Measurements from ENCODE around the gene ADGRE3. TPM values are rescaled to one million over a fixed set of nuclear protein-coding genes. Genes with fewer than 3 reads are reported as not detected.
"Not testable (repeated sequence)": the region's sequence is repeated elsewhere in the genome, so short reads cannot be mapped to it uniquely, and the experiment has no call there.

The ADGRE3 gene
- total RNA-seq, 1 donor from 2014 or later = not detected

GRCh38 chr19:14599548-14600147, 75.0 kb downstream of the ADGRE3 start:
- H3K36me3 Mint-ChIP-seq = no peaks in the 10 kb centered on the region
- TF ChIP-seq, protein P1, sequence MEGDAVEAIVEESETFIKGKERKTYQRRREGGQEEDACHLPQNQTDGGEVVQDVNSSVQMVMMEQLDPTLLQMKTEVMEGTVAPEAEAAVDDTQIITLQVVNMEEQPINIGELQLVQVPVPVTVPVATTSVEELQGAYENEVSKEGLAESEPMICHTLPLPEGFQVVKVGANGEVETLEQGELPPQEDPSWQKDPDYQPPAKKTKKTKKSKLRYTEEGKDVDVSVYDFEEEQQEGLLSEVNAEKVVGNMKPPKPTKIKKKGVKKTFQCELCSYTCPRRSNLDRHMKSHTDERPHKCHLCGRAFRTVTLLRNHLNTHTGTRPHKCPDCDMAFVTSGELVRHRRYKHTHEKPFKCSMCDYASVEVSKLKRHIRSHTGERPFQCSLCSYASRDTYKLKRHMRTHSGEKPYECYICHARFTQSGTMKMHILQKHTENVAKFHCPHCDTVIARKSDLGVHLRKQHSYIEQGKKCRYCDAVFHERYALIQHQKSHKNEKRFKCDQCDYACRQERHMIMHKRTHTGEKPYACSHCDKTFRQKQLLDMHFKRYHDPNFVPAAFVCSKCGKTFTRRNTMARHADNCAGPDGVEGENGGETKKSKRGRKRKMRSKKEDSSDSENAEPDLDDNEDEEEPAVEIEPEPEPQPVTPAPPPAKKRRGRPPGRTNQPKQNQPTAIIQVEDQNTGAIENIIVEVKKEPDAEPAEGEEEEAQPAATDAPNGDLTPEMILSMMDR (IDR thresholded peaks at IDR 0.05; ENCODE audit: unreplicated experiment) = no peak
- peaks cover 46% of the 10 kb centered on the region for H3K9me3 Mint-ChIP-seq
- no peak overlapping the region for H3K27ac Mint-ChIP-seq
- no peak for DNase-seq (ENCODE audit: low spot score in 2 of 2, unreplicated experiment in 2 of 2)
- no peak overlapping the region for H3K4me3 Mint-ChIP-seq
- no peaks in the 10 kb centered on the region for H3K27me3 Mint-ChIP-seq (ENCODE audit: low read depth)
- no peaks in the 10 kb centered on the region for H3K4me1 Mint-ChIP-seq

GRCh38 chr19:14595558-14595957, 79.1 kb downstream of the ADGRE3 start:
- Mint-ChIP-seq H3K36me3 (no peaks in the 10 kb centered on the region), H3K9me3 (peaks cover 36% of the 10 kb centered on the region), H3K4me3 (no peak overlapping the region), H3K27ac (no peak overlapping the region), H3K4me1 (no peaks in the 10 kb centered on the region), H3K27me3 (ENCODE audit: low read depth) (no peaks in the 10 kb centered on the region)
- no peak for DNase-seq (ENCODE audit: low spot score in 2 of 2, unreplicated experiment in 2 of 2)
- TF ChIP-seq, protein P1 (IDR thresholded peaks at IDR 0.05; ENCODE audit: unreplicated experiment) = no peak

DNA sequence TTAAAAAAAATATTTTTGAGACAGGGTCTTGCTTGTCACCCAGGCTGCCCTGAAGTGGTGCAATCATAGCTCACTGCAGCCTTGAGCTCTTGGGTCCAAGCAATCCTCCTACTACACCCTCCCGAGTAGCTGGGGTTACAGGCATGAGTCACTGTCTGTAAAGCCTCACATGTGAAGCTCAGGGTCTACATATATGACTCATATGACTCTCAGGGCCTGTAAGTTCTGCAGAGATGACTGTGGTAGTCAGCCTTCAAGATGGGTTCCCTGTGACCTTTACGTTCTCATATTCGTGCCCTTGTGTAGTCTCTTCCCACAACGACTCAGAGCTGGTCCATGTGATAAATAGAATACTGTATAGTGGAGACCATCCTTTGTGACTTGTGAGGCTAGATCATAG, 85.2 kb downstream of the ADGRE3 start:
- not testable (repeated sequence) for DNase-seq (ENCODE audit: low spot score in 2 of 2, unreplicated experiment in 2 of 2); H3K9me3 Mint-ChIP-seq; H3K27me3 Mint-ChIP-seq (ENCODE audit: low read depth); H3K27ac Mint-ChIP-seq; H3K4me1 Mint-ChIP-seq; H3K4me3 Mint-ChIP-seq; H3K36me3 Mint-ChIP-seq

DNA sequence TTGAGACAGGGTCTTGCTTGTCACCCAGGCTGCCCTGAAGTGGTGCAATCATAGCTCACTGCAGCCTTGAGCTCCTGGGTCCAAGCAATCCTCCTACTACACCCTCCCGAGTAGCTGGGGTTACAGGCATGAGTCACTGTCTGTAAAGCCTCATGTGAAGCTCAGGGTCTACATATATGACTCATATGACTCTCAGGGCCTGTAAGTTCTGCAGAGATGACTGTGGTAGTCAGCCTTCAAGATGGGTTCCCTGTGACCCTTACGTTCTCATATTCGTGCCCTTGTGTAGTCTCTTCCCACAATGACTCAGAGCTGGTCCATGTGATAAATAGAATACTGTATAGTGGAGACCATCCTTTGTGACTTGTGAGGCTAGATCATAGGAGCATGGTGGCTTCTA, 89.5 kb downstream of the ADGRE3 start:
- not testable (repeated sequence) for DNase-seq (ENCODE audit: low spot score in 2 of 2, unreplicated experiment in 2 of 2); H3K4me1 Mint-ChIP-seq; H3K4me3 Mint-ChIP-seq; H3K9me3 Mint-ChIP-seq; H3K27ac Mint-ChIP-seq; H3K36me3 Mint-ChIP-seq; H3K27me3 Mint-ChIP-seq (ENCODE audit: low read depth)

GRCh38 chr19:14584372-14584771, 90.3 kb downstream of the ADGRE3 start:
- not testable (repeated sequence) for DNase-seq (ENCODE audit: low spot score in 2 of 2, unreplicated experiment in 2 of 2); H3K36me3 Mint-ChIP-seq; H3K27me3 Mint-ChIP-seq (ENCODE audit: low read depth)

GRCh38 chr19:14582894-14583340, 91.7 kb downstream of the ADGRE3 start, which contains the start of gene CLEC17A:
CLEC17A (plus strand) TSS chr19:14583084; CDS start chr19:14583161, 77 bp downstream.
- Mint-ChIP-seq H3K9me3 (no peaks in the 10 kb centered on the region), H3K27me3 (ENCODE audit: low read depth) (no peaks in the 10 kb centered on the region)
- DNase-seq (ENCODE audit: low spot score in 2 of 2, unreplicated experiment in 2 of 2) = no peak

More at GRCh38 chr19:14584372-14584771, 90.3 kb downstream of the ADGRE3 start:
- H3K9me3 Mint-ChIP-seq, H3K27ac Mint-ChIP-seq, H3K4me3 Mint-ChIP-seq, H3K4me1 Mint-ChIP-seq: not testable (repeated sequence)

GRCh38 chr19:14580623-14581237, 93.9 kb downstream of the ADGRE3 start:
- no peak overlapping the region for H3K4me3 Mint-ChIP-seq
- no peaks in the 10 kb centered on the region for H3K4me1 Mint-ChIP-seq

More at GRCh38 chr19:14582894-14583340, 91.7 kb downstream of the ADGRE3 start, which contains the start of gene CLEC17A:
- no peaks in the 10 kb centered on the region for H3K4me1 Mint-ChIP-seq
- H3K36me3 Mint-ChIP-seq = no peaks in the 10 kb centered on the region
- H3K4me3 Mint-ChIP-seq = no peak within 1 kb of the TSS
- no peak within 1 kb of the TSS for H3K27ac Mint-ChIP-seq
- TF ChIP-seq, protein P1 (IDR thresholded peaks at IDR 0.05; ENCODE audit: unreplicated experiment) = no peak

More at GRCh38 chr19:14580623-14581237, 93.9 kb downstream of the ADGRE3 start:
- TF ChIP-seq, protein P1 (IDR thresholded peaks at IDR 0.05; ENCODE audit: unreplicated experiment) = no peak
- H3K9me3 Mint-ChIP-seq = no peaks in the 10 kb centered on the region
- no peaks in the 10 kb centered on the region for H3K36me3 Mint-ChIP-seq
- DNase-seq (ENCODE audit: low spot score in 2 of 2, unreplicated experiment in 2 of 2) = no peak
- H3K27ac Mint-ChIP-seq = no peak overlapping the region
- no peaks in the 10 kb centered on the region for H3K27me3 Mint-ChIP-seq (ENCODE audit: low read depth)

Measured in mesothelial cell of epicardium (in vitro differentiated cells).